Right ventricle myocardium inferior (tissue), 1 donor: ENCODE data around the gene RBBP8NL. TPM values are rescaled to one million over a fixed set of nuclear protein-coding genes. Genes with fewer than 3 reads are reported as not detected.
"Not testable (repeated sequence)": the region's sequence is repeated elsewhere in the genome, so short reads cannot be mapped to it uniquely, and the experiment has no call there.

ENCODE experiments used
- ATAC-seq: fragments of 200-7000 bp; cut with Tn5 transposase; one replicate; pipeline ENCODE4 v1.9.1; 2020; ENCODE audit warnings: mild to moderate bottlenecking, moderate library complexity
- DNase-seq: peaks from one replicate; pipeline ENCODE4 v3.0.0; 2021; ENCODE audit errors: missing footprints
- intact Hi-C: fragments of 100-400 bp; cut with DNase I; formaldehyde crosslinking; loops from one replicate; pipeline ENCODE4 v1.11.0; 2022
- total RNA-seq: library from RNA; stranded (reverse); fragmentation: NEBNext Ultra II Directional; extraction: Animal tissue kit (Norgen Biotek cat#: 25700); gene quantifications from one replicate; pipeline ENCODE4 v1.2.1, GENCODE V29; 2021
- donor health status: DM: no; HTN: yes; CAD: no; lungs with severe emphysema.

RBBP8NL gene
- total RNA-seq, 1 donor from 2014 or later, result not detected

DNA sequence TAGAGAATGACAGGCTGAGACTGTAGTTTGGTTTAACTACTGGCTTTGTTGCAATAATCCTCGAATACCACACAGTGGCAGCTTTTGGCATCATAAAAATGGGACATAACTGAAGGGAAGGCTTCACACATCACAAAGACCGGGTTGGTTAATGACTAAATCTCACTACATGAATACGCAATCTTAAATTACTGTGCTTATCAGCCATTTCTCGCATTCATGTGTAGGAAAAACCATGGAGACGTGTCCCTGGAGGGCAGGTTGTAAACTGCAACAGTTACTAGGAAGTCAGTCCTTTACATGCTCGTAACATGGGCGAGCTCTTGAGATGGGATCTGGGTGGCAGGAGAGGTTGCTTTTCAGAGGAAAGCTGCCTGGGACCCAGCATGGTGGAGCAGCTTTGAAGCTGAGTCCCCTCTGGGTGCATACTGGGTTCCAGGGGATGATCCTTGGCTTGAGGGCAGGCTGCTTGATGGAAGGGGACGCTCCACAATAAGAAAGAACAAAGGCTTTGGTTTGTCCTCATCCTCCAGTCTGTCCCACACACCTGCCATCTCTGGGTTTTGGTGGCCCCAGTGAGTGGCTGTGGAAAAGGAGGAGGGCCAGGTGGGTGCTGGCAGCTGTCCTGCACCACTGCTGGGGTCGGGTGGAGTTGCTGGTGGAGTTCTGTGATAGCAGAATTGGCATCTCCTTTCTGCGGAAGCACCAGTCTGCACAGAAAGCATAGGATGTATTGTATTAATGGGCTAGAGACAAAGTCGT is 38.3 kb downstream of the RBBP8NL start:
- intact Hi-C loops, result loop anchor here (10.0 kb wide), 3 partner anchors 204 to 406 kb away; partner anchors contain the start of genes MRGBP and MTG2
- DNase-seq (no peak), ATAC-seq (no peak)

DNA sequence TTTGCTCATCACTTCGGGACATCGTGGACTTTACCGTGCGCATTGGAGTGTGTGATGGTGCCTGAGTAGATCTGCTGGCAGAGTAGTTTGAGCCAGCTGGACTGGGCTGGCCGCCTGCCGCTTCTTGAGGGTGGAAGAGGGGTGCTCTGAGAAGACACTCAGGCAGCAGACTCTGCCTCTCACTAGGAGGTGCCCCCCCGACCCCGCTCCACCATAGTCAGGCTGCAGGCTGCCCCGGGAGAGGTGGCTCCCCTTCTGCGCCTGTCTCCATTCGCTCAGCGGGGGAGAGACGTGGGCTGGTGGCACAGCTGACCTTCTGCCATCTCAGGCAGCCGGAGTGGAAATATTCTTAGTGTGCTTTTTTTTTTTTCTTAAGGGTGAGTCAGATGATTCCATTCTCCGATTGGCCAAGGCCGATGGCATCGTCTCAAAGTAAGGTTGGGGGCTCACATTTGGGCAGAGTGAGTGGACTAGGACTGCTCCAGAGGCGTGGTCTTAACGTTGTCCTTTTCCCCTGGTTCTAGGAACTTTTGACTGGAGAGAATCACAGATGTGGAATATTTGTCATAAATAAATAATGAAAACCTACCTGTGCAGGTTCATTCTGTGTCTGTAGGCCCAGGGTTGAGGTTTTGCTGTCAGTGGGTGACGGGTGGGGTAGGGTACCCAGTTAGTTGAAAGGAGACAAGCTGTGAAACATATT is 39.3 kb downstream of the RBBP8NL start:
- no peak for ATAC-seq
- intact Hi-C loops, result loop anchor here (10.0 kb wide), 3 partner anchors 203 to 407 kb away; partner anchors contain the start of genes MRGBP and MTG2
- DNase-seq, result no peak

DNA sequence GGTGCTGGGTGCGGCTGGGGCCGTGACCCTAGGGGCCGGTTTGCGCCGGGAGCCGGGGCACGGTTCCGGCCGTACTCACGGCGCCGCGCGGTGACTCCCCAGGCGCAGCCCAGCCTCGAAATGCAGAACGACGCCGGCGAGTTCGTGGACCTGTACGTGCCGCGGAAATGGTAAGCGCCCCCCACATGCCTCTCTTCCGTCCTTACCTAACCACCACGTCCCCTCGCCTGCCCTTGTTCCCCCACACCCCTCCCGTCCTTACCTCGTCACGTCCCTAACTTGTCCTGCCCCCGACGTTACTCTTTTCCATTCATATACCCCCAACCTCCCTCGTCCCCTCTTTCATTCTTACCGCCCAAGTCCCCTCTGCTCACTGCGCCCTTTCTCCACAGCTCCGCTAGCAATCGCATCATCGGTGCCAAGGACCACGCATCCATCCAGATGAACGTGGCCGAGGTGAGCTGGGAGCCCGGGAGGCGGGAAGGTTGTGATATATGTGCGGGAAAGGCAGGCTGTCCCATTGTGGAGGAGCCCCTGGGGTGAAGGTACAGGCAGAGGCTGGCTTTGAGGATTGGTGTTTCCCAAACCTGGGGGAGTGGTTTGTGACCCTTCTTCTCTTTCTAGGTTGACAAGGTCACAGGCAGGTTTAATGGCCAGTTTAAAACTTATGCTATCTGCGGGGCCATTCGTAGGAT is 40.0 kb downstream of the RBBP8NL start:
- intact Hi-C loops, result loop anchor here (10.0 kb wide), 3 partner anchors 203 to 407 kb away; partner anchors contain the start of genes MRGBP and MTG2
- no peak for DNase-seq
- ATAC-seq, result peak; percentile 1

DNA sequence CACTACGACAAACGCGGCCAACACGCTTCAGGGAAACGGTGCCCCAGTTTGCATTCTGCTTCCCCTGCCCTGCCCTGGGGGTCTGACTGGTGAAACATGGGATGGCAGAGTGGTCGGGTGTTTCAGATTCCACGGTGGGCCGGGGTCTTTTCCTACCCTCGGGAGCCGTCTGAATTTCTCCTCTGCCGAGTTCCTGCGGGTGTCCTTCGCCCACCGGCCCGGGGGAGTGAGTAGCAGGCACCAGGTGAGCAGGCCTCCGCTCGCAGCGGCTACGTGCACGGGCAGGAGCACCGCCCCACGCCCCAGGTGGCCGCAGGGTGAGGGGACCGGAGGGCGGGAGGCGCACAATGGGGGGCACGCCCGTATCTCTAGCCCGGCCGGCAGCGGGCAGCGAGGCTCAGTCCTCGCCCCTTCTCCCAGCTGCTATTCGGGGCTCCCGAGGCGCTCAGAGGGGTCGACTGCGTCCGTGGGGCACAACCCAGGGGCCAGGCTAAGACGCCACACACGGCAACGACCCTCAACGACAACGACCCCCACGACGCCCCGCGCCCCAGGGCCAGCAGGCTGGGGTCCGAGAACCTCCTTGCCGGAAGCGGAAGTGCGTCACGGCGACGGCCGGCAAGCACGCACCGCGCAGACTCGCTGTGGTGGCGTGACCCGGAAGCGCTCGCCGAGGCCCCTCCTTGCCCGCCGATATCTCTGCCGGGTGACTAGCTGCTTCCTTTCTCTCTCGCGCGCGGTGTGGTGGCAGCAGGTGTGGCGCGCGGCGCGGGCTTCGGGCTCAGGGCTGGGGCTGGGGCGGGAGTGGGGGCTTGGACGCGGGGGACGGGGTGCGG is 40.7 kb downstream of the RBBP8NL start, which contains the start of gene RPS21:
Gene RPS21, plus strand, starts transcription at position 721 of the 836 bp plus-strand sequence. CDS start 236 bp downstream, outside the sequence.
- intact Hi-C loops, result loop anchor here (10.0 kb wide), 3 partner anchors 202 to 408 kb away; partner anchors contain the start of genes MRGBP and MTG2
- peak; percentile 97 for DNase-seq

DNA sequence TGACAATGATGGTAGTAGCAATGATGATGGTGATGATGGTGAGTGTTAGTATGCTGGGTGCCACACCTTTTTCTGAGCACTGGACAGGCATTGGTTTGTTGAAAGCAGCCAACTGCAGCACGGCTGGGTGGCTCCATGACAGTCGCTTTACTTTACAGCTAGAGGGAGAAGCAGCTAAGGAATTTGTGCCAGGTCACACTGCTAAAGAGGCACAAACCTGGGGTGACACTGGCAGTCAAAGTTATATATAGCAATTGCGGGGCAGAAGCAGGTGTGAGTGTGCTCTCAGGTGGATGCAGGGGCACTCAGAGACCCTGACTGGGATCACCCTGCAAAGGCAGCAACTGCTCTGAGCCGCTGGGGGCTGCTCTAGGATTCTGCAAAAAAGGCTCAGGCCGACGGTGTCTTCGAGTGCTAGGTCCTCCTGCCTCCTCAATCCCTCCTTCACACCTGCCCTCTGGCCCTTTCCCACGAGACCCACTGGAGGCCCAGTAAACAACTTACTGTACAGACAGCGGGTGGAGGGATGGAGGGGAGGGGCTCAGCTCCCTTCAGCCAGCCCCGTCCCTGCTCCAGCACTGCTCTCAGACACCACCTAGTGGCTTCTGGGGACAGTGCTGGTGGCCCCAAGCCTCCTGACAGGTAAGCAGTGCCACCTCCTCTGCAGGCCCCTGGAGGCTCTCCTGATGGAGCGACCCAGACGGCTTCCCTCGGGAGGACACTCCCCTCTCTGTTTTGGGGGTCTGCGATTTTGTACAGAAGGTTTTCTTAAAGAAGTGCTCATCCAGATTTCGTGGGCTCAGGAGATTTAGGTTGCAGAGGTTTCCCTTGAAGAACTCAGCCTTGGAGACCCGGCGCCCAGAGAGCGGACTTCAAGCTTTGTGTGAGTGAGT is 44.8 kb downstream of the RBBP8NL start:
- no peak for DNase-seq
- intact Hi-C loops, result loop anchor here (1.0 to 10.0 kb wide), 4 partner anchors 80 to 412 kb away; partner anchors contain the start of genes ADRM1, MRGBP and MTG2
- ATAC-seq, result peak; percentile 76

More for the DNA sequence above, 40.7 kb downstream of the RBBP8NL start, which contains the start of gene RPS21:
- ATAC-seq, result peak; percentile 93

DNA sequence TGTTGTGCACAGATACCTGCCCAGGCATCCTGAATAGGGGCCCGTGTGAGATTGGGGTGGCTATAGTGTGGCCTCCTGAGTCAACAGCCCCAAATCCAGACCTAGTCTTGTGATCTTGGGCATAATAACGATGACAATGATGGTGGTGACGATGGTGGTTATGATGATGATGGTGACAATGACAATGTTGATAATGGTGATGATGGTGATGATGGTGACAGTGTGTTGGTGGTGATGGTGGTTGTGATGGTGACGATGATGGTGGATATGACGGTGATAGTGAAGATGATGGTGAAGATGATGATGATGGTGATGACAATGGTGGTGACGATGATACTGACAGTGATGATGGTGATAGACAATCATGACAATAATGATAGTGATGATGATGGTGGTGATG is 45.5 kb downstream of the RBBP8NL start:
- intact Hi-C loops, result loop anchor here (1.0 to 10.0 kb wide), 4 partner anchors 80 to 413 kb away; partner anchors contain the start of genes ADRM1, MRGBP and MTG2
- DNase-seq (no peak), ATAC-seq (no peak)

DNA sequence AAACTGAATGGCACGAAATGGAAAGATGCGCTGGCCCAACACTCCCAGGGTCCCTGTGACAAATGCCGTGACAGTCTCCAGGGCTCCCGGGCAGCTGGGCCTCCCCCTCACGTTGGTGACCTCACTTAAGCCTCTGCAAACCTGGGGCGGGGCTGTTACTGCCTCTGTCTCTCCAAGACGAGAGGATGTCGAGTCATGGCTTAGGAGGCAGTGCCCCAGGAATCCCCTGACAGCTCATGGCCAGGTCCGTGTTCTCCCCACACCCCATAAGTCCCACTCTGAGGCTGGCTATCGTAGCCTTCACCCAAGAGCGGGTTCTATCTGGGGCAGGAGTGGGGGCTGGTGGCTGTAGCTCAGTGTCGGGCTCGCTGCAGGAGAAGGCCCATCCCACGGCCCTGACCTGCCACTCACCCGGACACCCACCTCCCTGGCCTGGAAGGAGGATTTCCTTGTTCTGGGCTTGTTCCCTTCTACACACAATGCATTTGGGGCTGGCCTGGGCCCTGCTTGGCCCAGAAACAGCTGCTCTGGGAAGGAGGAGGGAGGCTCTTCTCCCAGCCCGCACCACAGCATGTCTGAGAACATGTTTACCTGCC is 46.0 kb downstream of the RBBP8NL start:
- intact Hi-C loops, result loop anchor here (10.0 kb wide), 3 partner anchors 196 to 414 kb away; partner anchors contain the start of genes MRGBP and MTG2
- no peak for DNase-seq
- ATAC-seq, result no peak

DNA sequence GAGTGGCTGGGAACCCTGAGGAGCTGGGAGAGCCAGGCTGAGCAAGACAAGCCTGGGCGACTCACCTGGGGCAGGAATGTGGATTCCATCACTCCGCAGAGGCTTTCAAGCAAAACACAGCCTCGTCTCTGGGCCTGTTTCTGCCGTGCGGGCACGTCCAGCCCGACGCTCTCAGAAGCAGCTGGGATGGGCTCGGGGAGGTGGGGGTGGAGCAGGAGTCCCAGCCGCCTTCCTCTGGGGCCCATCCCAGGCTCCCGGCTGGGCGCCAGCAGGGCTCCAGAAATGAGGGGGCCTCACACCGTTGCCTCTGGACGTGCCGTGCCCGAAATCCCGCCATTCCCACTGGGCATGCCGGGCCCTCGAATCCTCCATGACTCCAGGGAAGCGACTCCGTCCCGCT is 49.1 kb downstream of the RBBP8NL start:
- DNase-seq, result no peak
- intact Hi-C loops, result loop anchor here (10.0 kb wide), 1 partner anchor 233 kb away; the partner anchor contains the start of genes PSMA7 and SS18L1
- no peak for ATAC-seq

DNA sequence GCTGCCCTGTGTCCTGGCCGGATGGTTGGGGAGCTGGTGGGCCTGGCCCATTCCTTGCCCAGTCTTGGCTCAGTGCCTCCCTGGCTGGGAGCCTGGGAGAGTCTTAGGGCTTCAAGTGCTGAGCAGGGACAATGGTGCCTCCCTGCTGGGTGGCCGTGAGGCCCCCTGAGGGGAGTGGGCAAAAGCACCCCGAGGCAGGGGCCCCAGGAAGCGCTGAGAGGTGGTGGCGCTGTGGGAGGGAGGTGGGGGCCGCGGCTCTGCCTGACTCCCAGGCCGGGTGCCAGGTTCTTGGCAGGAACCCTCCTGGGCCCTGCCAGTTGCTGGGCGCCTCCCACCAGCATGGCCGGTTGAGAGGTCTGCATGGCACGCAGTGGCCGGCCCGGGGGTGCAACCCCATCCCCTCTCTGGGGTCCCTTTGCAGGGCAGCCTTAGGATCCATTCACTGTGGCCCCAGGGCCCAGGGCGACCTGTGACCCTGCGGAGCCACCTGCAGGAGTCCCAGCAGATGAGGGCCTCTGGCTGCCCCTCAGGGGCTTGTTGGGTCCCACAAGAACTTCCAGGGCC is 49.6 kb downstream of the RBBP8NL start:
- ATAC-seq (peak; percentile 58), DNase-seq (no peak)
- intact Hi-C loops, result loop anchor here (2.0 to 10.0 kb wide), 2 partner anchors 25 to 233 kb away; partner anchors contain the start of genes PSMA7 and SS18L1

DNA sequence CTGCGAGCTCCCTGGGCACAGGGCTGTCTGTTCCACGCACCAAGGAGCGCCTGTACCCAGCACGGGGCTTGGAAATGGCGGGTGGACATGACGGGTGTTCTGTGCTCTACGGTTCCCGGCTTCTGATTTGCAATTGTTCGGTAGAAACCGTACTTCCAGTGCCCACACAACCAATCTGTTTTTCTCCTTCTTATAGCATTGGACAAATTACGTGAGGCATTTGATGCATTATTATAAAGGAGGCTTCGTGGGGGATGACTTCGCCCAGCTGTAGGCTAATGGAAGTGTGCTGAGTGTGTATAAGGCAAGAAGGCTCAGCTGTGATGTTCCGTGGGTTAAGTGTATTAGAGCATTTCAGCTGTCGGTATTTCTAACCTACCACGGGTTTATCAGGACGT is 50.3 kb downstream of the RBBP8NL start:
- intact Hi-C loops, result loop anchor here (2.0 to 10.0 kb wide), 2 partner anchors 24 to 232 kb away; partner anchors contain the start of genes PSMA7 and SS18L1
- ATAC-seq (no peak), DNase-seq (no peak)

DNA sequence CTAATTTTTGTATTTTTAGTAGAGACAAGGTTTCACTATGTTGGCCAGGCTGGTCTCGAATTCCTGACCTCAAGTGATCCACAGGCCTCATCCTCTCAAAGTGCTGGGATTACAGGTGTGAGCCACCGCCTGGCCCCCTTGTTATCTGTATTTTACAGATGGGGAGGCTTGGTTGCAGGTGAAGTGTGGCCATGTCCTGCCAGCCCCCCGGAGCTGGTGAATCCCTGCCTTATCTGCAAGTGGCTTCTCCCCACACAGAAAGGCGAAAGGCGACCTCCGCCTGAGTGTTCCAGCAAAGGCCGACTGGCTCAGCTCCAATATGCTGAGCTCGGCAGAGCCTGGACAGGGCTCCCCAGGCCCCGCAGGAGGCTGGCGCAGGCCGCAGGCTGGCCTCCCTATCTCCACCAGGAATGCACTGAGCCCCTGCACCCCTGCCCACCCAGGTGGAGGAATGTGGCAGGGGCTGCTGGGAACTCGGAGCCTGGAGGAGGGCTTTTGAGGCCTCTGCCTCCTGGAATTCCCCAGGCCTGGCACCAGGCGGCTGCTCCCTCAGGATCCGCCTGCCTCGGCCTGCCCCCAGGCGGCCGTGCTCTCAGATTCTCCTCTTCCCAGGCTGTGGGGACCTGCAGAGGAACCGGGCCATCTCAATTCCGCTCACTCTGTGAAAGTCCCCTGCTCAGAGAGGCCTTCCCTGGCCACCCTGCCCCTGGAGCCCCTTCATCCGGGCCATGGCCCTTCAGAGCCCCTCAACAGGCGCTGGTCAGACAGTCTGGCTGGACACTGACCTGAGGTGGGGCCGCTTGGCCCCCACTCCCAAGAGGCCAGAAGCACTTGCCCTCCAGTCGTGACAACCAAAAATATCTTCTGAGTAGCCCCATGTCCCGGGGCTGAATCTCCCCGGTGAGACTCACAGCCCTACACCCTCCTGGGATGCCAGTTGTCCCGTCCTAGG is 51.0 kb downstream of the RBBP8NL start:
- DNase-seq (no peak), ATAC-seq (peak; percentile 80)
- intact Hi-C loops, result loop anchor here (2.0 to 10.0 kb wide), 2 partner anchors 24 to 232 kb away; partner anchors contain the start of genes PSMA7 and SS18L1

DNA sequence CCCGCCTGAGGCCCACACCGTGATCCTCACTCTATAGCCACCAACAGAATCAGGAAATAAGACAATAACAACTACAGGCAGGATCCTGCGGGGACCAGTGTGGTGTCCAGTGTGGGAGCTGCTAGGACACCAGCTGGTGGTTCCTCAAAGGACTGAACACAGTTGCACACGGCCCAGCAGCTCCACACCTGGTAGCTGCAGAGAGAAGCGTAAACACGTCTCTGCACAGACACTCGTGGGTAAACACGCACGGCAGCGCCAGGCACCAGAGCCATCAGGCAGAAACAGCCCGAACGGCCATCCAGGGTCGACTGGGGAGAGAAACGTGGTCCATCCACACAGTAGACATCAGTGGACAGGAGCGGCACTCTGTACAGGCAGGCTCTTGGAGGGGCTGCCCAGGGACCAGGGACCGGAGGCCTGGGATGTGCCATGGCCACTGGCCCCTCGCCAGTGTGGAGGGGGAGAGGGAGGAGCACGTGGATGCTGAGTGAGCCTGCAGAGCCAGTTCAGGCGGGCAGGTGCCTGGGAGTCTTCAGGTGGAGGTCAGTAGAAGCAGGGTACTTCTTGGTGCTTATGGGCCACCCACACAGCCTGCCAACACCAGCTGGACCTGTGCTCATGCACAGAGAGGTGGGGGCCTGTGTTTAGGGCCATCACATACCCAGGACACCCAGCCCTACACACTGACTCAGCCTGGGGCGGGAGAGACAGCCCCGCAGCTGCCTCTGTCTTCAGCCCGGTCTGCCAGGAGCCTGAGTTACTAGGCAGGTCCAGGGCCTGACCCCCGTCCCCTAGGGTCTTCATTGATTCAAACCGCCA is 52.8 kb downstream of the RBBP8NL start:
- intact Hi-C loops, result loop anchor here (10.0 kb wide), 1 partner anchor 230 kb away; the partner anchor contains the start of genes PSMA7 and SS18L1
- ATAC-seq, result no peak
- no peak for DNase-seq

DNA sequence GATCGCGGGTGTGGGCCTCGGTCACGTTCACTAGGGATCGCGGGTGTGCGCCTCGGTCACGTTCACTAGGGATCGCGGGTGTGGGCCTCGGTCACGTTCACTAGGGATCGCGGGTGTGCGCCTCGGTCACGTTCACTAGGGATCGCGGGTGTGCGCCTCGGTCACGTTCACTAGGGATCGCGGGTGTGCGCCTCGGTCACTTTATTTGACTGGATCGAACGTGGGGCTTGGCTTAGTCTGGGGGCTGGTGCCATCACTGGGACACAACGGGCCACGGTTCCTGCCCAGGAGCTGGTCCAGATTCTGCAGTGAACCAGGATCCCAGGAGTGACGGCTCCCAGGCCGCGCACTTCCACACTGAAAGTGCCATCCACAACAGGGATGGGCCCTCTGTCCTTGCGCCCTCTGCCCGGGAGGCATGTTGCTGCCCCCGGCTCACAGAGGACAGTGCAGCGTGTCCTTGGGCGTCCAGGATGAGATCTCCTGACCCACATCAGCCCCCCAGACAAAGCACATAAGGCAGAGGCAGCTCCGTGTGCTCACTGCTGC is 53.6 kb downstream of the RBBP8NL start:
- intact Hi-C loops, result loop anchor here (10.0 kb wide), 1 partner anchor 229 kb away; the partner anchor contains the start of genes PSMA7 and SS18L1
- DNase-seq, result not testable (repeated sequence)

More for the DNA sequence above, 53.6 kb downstream of the RBBP8NL start:
- ATAC-seq, result not testable (repeated sequence)
